ENCODE data around the gene IL21R.

The IL21R gene

GRCh38 chr16:27429981-27430441 is 28.0 kb downstream of the IL21R start:
- ChIA-PET POLR2A (no interaction called here), CTCF (no interaction called here)
- H3K9me3 ChIP-seq (ENCODE audit: control insufficient read depth, insufficient read depth, low read depth, low read length): no peaks in the 10 kb centered on the region
- no peak for TF ChIP-seq AEBP2 (tag by site-specific recombination; IDR thresholded peaks at IDR 0.05; ENCODE audit: borderline replicate concordance)
- no peak for TF ChIP-seq ZNF354C (tag by site-specific recombination; IDR thresholded peaks at IDR 0.05; ENCODE audit: borderline replicate concordance, low read depth)
- no peak for TF ChIP-seq ZNF341 (tag by site-specific recombination; IDR thresholded peaks at IDR 0.05; ENCODE audit: low read depth)
- TF ChIP-seq EGR2 (tag by site-specific recombination; IDR thresholded peaks at IDR 0.05; ENCODE audit: low read depth): 0 out of 2 replicates have a peak, but pooled peaks have one; percentile 23
- H3K36me3 ChIP-seq (ENCODE audit: control insufficient read depth in 2 of 2, insufficient read depth in 1 of 2, low read length in 2 of 2): no peaks in the 10 kb centered on the region
- no peak overlapping the region for H3K4me3 ChIP-seq (ENCODE audit: low read depth, low read length)
- no peak overlapping the region for H3K27ac ChIP-seq (ENCODE audit: extremely low read depth, low read depth, low read length)
- H3K4me1 ChIP-seq (ENCODE audit: control insufficient read depth, insufficient read depth, low read length): no peaks in the 10 kb centered on the region

- Histone ChIP-seq H3K9me3 (ENCODE audit: control insufficient read depth, insufficient read depth, low read depth, low read length) (no peaks in the 10 kb centered on the region), H3K4me3 (ENCODE audit: low read depth, low read length) (no peak overlapping the region), H3K36me3 (ENCODE audit: control insufficient read depth in 2 of 2, insufficient read depth in 1 of 2, low read length in 2 of 2) (no peaks in the 10 kb centered on the region), H3K4me1 (ENCODE audit: control insufficient read depth, insufficient read depth, low read length) (no peaks in the 10 kb centered on the region), H3K27ac (ENCODE audit: extremely low read depth, low read depth, low read length) (no peak overlapping the region)
- ChIA-PET CTCF (no interaction called here), POLR2A (no interaction called here)
- no peak for TF ChIP-seq IKZF3 (tag by site-specific recombination; IDR thresholded peaks at IDR 0.05)
- no peak for TF ChIP-seq SCRT1 (tag by site-specific recombination; IDR thresholded peaks at IDR 0.05; ENCODE audit: borderline replicate concordance)
Observed at GRCh38 chr16:27430512-27430911, 28.5 kb downstream of the IL21R start.

- no peaks in the 10 kb centered on the region for H3K9me3 ChIP-seq (ENCODE audit: control insufficient read depth, insufficient read depth, low read depth, low read length)
- ChIA-PET POLR2A (no interaction called here), CTCF (no interaction called here)
- no peak overlapping the region for H3K4me3 ChIP-seq (ENCODE audit: low read depth, low read length)
- no peak overlapping the region for H3K27ac ChIP-seq (ENCODE audit: extremely low read depth, low read depth, low read length)
- H3K4me1 ChIP-seq (ENCODE audit: control insufficient read depth, insufficient read depth, low read length): no peaks in the 10 kb centered on the region
- TF ChIP-seq BCL6B (tag by site-specific recombination; IDR thresholded peaks at IDR 0.05) (no peak), ZNF366 (tag by site-specific recombination; conservative IDR thresholded peaks at IDR 0.05) (no peak), OVOL3 (tag by site-specific recombination; IDR thresholded peaks at IDR 0.05) (no peak), ZFHX2 (tag by site-specific recombination; conservative IDR thresholded peaks at IDR 0.05) (no peak), ZNF280D (tag by site-specific recombination; IDR thresholded peaks at IDR 0.05) (no peak), ZNF521 (tag by site-specific recombination; IDR thresholded peaks at IDR 0.05) (no peak), ZNF416 (tag by site-specific recombination; IDR thresholded peaks at IDR 0.05) (no peak)
- H3K36me3 ChIP-seq (ENCODE audit: control insufficient read depth in 2 of 2, insufficient read depth in 1 of 2, low read length in 2 of 2): no peaks in the 10 kb centered on the region
Observed at GRCh38 chr16:27430923-27431484, 29.0 kb downstream of the IL21R start.

All from HEK293 (cell line).